Neural cell (in vitro differentiated cells): ENCODE measurements around the gene LMCD1.

Experiments used
- CTCF ChIP-seq: fragments of 450-650 bp; IDR thresholded peaks from 2 replicates; pipeline ENCODE4 v1.5.1; 2014; ENCODE audit warnings: antibody characterized with exemption, mild to moderate bottlenecking, moderate library complexity; ENCODE audit not compliant: poor library complexity, severe bottlenecking
- EZH2 ChIP-seq: fragments of 200-600, 300-800 bp; shearing (Covaris generic), sonication (generic); IDR thresholded peaks from 2 replicates; pipeline ENCODE4 v1.6.1; 2014; ENCODE audit warnings: antibody characterized with exemption, low read length, borderline replicate concordance, mild to moderate bottlenecking; ENCODE audit not compliant: insufficient read depth, poor library complexity, severe bottlenecking
- POLR2AphosphoS5 ChIP-seq: IDR thresholded peaks from 2 replicates; pipeline ENCODE4 v1.6.1; 2012
- TF ChIP-seq, protein P1 (sequence below): IDR thresholded peaks from 2 replicates; pipeline ENCODE4 v1.6.1; 2012; ENCODE audit warnings: borderline replicate concordance

- TF ChIP-seq CTCF (no peak), POLR2AphosphoS5 (no peak), EZH2 (no peak)
- TF ChIP-seq, protein P1, sequence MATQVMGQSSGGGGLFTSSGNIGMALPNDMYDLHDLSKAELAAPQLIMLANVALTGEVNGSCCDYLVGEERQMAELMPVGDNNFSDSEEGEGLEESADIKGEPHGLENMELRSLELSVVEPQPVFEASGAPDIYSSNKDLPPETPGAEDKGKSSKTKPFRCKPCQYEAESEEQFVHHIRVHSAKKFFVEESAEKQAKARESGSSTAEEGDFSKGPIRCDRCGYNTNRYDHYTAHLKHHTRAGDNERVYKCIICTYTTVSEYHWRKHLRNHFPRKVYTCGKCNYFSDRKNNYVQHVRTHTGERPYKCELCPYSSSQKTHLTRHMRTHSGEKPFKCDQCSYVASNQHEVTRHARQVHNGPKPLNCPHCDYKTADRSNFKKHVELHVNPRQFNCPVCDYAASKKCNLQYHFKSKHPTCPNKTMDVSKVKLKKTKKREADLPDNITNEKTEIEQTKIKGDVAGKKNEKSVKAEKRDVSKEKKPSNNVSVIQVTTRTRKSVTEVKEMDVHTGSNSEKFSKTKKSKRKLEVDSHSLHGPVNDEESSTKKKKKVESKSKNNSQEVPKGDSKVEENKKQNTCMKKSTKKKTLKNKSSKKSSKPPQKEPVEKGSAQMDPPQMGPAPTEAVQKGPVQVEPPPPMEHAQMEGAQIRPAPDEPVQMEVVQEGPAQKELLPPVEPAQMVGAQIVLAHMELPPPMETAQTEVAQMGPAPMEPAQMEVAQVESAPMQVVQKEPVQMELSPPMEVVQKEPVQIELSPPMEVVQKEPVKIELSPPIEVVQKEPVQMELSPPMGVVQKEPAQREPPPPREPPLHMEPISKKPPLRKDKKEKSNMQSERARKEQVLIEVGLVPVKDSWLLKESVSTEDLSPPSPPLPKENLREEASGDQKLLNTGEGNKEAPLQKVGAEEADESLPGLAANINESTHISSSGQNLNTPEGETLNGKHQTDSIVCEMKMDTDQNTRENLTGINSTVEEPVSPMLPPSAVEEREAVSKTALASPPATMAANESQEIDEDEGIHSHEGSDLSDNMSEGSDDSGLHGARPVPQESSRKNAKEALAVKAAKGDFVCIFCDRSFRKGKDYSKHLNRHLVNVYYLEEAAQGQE = no peak
These were observed 27.6 kb upstream of the LMCD1 start for GRCh38 chr3:8473990-8474389.
